GM19395 (cell line): ENCODE measurements around the gene SNRPE.
"Not testable (repeated sequence)": the region's sequence is repeated elsewhere in the genome, so short reads cannot be mapped to it uniquely, and the experiment has no call there.

Experiments
- ATAC-seq: cut with Tn5 transposase; IDR thresholded peaks from one replicate; pipeline ENCODE4 v1.9.1; 2021; ENCODE audit warnings: mild to moderate bottlenecking, moderate library complexity; ENCODE audit not compliant: unreplicated experiment

SNRPE gene

GRCh38 chr1:203861379-203862184 lies at the start of gene SNRPE:
TSS of gene SNRPE (plus strand) at chr1:203861599. CDS start at chr1:203861660, 61 bp downstream.
- peak; percentile 94 for ATAC-seq

GRCh38 chr1:203813581-203814341 lies 47.6 kb upstream of the SNRPE start:
- no peak for ATAC-seq

GRCh38 chr1:203818399-203818798 lies 43.0 kb upstream of the SNRPE start:
- no peak for ATAC-seq

DNA sequence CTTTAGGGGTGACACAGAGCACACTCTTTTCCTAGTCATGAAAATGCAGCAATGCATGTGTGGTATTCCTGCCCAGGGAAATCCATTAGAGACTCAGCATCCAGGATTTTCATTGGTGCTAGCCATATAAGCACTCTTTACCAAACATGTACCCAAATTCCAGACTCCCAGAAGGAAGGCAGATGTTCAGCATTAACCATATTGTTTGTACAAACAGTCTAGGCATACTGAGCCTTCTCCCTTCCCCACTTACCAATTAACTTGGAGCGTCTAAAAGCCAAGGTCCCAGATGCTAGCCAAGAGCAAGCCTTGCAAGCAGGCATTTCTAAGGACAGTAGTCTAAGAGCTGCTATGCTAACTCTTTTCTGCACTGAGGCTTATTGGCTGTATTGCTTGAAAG lies 38.1 kb upstream of the SNRPE start:
- ATAC-seq: no peak

DNA sequence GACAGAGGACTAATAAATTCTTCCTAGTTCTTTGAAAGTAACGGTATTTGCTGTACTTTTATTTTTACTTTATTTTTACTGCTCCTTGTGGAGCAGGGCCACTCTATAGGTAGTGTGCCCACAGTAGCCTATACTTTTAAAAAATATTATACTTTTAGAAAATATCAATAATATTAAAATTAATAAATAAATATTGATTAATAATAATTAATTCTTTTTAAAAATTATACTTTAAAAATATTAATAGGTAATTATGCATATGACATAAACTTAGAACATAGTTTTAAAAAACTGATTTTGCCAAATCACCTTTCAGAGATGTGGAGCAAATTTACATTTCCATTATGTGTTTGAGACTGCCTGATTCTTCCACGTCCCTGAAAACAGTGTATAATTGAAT lies 35.2 kb upstream of the SNRPE start:
- ATAC-seq: no peak

DNA sequence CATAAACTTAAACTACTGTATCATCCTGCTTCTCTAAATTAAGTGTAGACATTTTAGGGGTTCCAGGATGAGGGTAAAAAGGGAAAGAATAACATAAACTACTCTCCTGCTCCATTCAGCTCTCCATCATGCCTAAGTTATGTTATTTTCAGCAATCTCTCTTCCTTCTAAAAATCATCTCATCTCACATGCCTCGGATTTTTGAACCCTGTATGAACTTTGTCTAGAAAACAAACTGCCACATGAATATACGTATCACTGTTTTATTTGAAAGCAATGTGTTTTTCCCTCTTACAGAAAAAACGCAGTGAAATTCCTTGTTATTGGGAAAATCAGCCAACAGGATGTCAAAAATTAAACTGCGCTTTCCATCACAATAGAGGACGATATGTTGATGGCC lies 33.4 kb upstream of the SNRPE start:
- ATAC-seq: no peak

DNA sequence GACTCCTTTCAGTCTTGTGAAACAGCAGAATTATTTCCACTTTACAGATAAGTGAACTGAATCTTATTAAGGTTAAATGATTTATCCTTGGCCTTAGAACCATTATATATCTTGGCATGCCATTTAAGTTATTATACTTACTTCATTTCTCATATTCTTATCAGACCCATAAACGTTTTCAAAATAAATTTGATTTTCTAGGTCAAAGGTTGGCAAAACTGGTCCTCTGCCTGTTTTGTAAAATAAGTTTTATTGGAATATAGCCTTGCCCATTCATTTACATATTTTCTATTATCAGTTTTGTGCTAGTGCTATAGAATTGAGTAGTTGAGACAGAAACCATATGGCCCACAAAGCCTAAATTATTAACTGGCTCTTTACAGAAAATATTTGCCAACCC lies 32.9 kb upstream of the SNRPE start:
- no peak for ATAC-seq

GRCh38 chr1:203829247-203829646 lies 32.2 kb upstream of the SNRPE start:
- ATAC-seq: not testable (repeated sequence)

- no peak for ATAC-seq
Observed at GRCh38 chr1:203835476-203835875, 25.9 kb upstream of the SNRPE start.

DNA sequence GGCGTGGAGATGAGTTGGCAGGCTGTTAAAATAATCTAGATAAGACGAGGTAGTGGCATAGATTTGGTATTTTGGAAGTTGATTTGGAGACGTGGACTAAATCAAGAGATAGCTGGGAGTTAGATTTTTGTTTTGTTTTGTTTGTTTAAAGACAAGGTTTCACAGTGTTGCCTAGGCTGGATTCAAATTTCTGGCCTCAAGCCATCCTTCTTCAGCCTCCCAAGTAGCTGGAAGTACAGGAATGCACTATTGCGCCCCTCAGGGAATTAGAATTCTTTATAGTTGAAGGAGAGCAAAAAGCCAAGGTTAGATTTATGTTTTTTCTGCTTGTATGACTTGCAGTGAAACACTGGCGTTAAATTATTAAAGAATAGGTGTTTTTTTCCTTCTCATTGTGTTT lies 22.3 kb upstream of the SNRPE start:
- ATAC-seq: no peak

GRCh38 chr1:203840208-203840808 lies 21.1 kb upstream of the SNRPE start:
- ATAC-seq: no peak

- no peak for ATAC-seq
Observed at GRCh38 chr1:203842559-203842876, 18.9 kb upstream of the SNRPE start.

DNA sequence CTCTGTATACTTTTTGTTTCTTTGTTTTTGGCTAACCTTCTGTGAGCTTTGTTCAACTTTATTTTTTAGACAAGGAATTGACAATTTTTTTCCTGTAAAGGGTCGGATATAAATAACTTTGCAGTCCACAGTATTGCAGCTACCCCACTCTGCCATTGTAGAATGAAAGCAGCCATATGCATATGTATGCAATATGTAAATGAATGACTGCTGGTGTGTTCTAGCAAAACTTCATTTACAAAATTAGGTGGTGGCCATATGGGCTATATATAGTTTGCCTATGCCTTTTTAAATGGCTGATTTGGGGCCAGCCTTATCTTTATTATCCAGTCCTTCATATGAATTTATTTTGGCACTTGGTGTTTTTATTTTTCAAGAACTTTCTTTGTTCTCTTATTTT lies 18.0 kb upstream of the SNRPE start:
- ATAC-seq: no peak

DNA sequence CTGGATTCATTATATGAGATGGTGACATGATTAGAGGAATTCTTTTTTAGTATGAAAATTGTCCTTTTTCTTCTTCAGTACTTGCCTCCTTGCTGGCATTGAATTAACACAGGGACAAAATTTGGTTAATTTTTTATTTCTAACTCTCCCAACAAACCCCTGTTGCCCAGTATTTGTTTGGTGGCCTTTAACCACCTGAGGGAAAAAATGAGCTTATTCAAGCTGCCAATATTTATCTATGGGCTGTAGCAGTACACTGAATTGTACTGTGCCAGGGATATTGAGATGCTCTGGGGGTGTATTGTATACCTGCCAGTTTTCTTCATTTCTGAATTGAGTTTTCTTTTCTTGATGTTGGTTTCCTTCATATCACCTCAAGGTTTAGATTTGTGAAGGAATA lies 8.3 kb upstream of the SNRPE start:
- ATAC-seq: not testable (repeated sequence)

- ATAC-seq: no peak
Observed at GRCh38 chr1:203858055-203858454, 3.3 kb upstream of the SNRPE start.

DNA sequence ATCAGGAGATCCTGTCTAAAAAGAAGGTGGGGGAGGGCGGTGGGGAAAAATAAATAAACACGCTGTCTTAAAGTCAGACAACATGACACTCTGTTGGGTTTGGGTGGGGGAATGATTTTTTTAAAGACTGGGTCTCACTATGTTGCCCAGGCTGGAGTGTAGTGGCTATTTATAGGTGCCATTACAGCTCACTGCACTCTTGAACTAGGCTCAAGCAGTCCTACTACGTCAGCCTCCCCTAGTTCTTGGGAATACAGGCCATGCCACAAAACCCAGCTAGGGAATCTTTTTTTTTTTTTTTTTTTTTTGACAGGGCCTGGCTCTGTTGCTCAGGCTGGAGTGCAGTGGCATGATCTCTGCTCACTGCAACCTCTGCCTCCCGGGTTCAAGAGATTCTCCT lies 2.4 kb upstream of the SNRPE start:
- ATAC-seq: no peak

GRCh38 chr1:203860396-203861025 lies 888 bp upstream of the SNRPE start:
- no peak for ATAC-seq

GRCh38 chr1:203867802-203868201 lies 6.4 kb downstream of the SNRPE start:
- ATAC-seq: no peak

DNA sequence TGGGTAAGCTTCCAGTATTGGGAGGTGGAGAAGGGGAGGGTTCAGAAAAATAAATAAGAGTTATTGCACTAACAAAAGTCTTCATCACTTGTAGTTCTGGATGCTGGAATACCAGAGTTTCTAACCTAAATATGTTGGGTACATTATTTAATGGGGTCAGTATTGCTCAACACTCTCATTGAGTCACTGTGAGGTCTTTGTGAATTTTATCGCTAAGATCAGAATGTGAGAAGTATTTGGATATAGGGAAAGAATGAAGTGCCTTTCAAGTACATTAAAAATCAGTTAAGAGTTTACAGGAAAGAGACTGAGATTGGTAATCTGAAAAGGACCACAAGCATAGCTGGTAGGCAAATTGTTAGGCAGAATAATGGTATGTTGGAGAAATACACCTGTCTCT lies 8.8 kb downstream of the SNRPE start:
- ATAC-seq: no peak

- no peak for ATAC-seq
Observed at GRCh38 chr1:203871114-203871880, 9.9 kb downstream of the SNRPE start.

DNA sequence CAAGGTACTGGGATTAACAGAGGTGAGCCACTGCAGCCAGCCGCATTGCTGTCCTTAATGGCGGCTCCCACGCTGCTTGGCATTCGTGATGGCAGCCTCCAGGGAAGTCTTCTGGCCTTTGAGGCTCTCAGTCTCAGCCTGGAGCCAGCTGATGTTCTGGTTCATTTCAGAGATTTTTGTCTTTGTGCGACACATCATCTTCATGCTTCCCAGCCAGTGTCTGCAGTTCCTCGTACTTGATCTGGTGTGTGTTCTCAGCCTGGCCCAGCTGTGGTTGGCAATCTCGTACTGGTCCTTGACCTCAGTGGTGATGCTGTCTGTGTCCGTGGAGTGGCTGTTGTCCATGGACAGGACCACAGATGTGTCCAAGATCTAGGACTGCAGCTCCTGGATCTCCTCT lies 11.7 kb downstream of the SNRPE start:
- ATAC-seq: no peak
